HG03280 (cell line): ENCODE data around the gene TRIM58.

Source experiments
- ATAC-seq: cut with Tn5 transposase; IDR thresholded peaks from one replicate; pipeline ENCODE4 v1.9.1; 2021; ENCODE audit warnings: mild to moderate bottlenecking, moderate library complexity; ENCODE audit not compliant: unreplicated experiment

Gene TRIM58

DNA sequence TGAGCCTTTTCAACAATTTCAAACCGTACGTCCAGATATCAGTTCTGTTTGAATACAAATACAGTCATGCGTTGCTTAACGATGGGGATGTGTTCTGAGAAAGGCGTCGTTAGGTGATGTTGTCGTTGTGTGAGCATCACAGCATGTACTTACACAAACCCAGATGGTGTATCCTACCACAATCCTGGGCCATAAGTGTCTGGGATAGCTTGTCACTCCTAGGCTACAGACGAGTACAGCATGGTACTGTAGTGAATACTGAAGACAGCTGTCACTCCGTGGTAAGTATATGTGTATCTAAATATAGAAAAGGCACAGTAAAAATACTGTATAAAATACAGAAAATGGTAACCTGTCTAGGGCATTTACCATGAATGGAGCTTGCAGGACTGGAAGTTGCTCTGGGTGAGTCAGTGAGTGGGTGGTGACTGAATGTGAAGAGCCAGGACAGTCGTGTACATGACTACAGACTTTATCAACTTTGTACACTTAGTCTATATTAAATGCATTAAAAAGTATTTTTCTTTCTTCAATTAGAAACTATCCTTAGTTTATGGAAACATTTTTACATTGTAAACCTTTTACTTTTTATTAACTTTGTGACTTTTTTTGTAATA lies 27.9 kb downstream of the TRIM58 start:
- no peak for ATAC-seq

- ATAC-seq, result no peak
Observed at GRCh38 chr1:247895163-247895637, 38.2 kb downstream of the TRIM58 start, which contains the start of gene OR2W3. Gene OR2W3, plus strand, starts transcription at chr1:247895587. Its CDS starts 0 bp downstream, at chr1:247895587.

- no peak for ATAC-seq
Observed at GRCh38 chr1:247895976-247896375, 39.0 kb downstream of the TRIM58 start.

DNA sequence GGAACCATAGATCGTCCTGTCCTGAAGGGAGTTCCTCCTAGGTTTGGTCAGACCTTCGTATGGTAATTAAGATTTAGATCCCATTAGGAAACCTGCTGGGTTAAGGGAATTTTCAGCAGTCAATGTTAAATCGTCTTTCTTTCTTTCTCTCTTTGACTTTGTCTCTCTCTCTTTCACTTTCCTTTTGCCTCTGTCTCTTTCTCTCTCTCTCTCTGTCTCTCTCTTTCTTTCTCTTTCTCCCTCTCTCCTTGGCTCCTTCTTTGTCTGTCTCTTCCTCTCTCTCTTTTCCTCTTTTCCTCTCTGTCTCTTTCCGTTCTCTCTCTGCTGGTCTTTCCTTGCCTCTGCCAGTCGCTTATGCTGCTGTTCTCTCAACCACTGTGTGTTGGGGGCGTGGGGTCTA lies 47.1 kb downstream of the TRIM58 start:
- no peak for ATAC-seq

- no peak for ATAC-seq
Observed at GRCh38 chr1:247905181-247905580, 48.2 kb downstream of the TRIM58 start.

DNA sequence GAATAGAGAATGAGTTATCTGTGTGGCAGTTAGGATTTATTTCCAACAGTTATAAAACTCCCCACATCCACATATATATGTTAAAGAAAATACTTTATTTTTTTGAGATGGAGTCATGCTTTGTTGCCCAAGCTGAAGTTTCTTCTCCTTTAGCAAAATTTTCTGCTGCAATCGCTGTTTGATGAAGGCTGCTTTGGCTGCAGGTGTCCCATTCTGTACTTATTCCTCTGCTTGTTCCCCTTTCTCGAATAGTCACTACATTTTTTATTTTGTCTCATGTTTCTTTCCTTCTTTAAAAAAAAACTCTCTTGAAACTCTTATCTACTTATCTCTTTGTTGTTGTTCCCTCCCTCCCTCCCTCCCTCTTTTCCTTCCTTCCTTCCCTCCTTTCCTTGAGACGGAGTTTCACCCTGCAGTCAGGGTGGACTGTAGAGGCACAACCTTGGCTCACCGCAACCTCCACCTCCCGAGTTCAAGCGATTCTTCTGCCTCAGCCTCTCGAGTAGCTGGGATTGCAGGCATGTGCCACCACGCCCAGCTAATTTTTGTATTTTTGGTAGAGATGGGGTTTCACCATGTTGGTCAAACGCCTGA lies 49.0 kb downstream of the TRIM58 start:
- ATAC-seq, result no peak

DNA sequence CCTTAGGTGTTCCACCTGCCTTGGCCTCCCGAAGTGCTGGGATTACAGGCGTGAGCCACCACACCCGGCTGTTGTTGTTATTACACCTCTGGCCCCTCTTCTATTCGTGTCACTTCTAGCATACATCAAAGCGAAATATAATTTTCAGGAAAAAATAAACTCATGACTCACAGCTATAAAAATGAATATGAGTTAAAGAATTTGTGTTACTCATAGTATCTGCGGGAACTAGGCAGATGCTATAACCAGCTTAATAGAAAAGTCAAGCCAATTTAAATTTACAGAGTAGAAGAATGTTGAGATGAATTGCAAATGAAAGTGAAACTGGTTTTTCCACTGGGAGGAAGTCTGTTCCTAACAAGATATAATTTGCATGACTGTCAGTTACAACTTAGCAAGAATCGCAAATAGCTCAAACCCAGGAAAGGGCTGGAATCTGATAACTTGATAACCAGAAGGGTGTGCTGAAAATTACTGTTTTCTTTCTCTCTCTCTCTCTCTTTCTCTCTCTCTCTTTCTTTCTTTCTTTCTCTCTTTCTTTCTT lies 49.6 kb downstream of the TRIM58 start:
- no peak for ATAC-seq

GRCh38 chr1:247908766-247909165 lies 51.8 kb downstream of the TRIM58 start:
- ATAC-seq, result no peak

- no peak for ATAC-seq
Observed at GRCh38 chr1:247913786-247914185, 56.8 kb downstream of the TRIM58 start.

- no peak for ATAC-seq
Observed at GRCh38 chr1:247914941-247915662, 58.1 kb downstream of the TRIM58 start.

- ATAC-seq, result no peak
Observed at GRCh38 chr1:247919952-247920351, 63.0 kb downstream of the TRIM58 start, which contains the start of gene OR2T8. Gene OR2T8, plus strand, starts transcription at chr1:247920252. Its CDS starts 766 bp downstream, at chr1:247921018.

- no peak for ATAC-seq
Observed at GRCh38 chr1:247923941-247924340, 67.0 kb downstream of the TRIM58 start.

DNA sequence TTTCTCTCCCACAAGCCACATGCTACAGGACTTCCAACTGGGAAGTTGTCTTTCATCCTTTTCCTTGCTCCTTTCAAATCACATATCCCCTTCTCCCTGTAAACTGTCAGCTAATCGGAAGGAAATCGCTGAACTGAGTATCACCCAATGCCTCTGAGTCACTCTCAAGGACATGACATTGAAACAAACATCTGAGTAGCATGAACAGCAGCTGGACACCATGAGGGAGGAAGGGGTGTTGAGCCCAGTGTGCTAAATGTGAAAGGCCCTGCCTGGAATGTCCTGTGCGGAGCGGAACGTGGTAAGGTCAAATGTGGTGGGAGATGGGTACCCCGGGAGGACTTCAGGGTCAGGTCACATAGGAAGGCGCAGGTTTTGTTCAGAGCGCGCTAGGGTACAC lies 67.9 kb downstream of the TRIM58 start, which contains the start of gene OR2AJ1:
Gene OR2AJ1 (plus strand): TSS at position 22 of the 400 bp plus-strand sequence. CDS start 8,880 bp downstream, outside the sequence.
- no peak for ATAC-seq
